GM10266 (cell line): ENCODE data around the gene AFF3.

Experiments used
- DNase-seq: peaks from one replicate; pipeline ENCODE4 v3.0.0; 2012; ENCODE audit errors: extremely low spot score
- CTCF ChIP-seq: IDR thresholded peaks from 2 replicates; pipeline ENCODE4 v1.5.1; 2012; ENCODE audit warnings: mild to moderate bottlenecking, low read depth; ENCODE audit not compliant: control insufficient read depth, insufficient read depth; ENCODE audit errors: missing control alignments

The AFF3 gene

GRCh38 chr2:99734236-99734635, 408.2 kb downstream of the AFF3 start:
- TF ChIP-seq CTCF: no peak
- no peak for DNase-seq

GRCh38 chr2:99729104-99730025, 413.0 kb downstream of the AFF3 start:
- no peak for TF ChIP-seq CTCF
- no peak for DNase-seq

GRCh38 chr2:99728166-99728565, 414.2 kb downstream of the AFF3 start:
- no peak for DNase-seq
- TF ChIP-seq CTCF: no peak

- no peak for TF ChIP-seq CTCF
- DNase-seq: no peak
Measured at GRCh38 chr2:99727199-99727598, 415.2 kb downstream of the AFF3 start.

GRCh38 chr2:99726691-99727090, 415.7 kb downstream of the AFF3 start:
- DNase-seq: no peak
- TF ChIP-seq CTCF: no peak

GRCh38 chr2:99725820-99726219, 416.6 kb downstream of the AFF3 start:
- no peak for DNase-seq
- TF ChIP-seq CTCF: no peak

- no peak for DNase-seq
- TF ChIP-seq CTCF: no peak
Measured at GRCh38 chr2:99722476-99722875, 419.9 kb downstream of the AFF3 start.
